Skin epidermis (tissue), 12 donors: ENCODE results near the gene MARCO.
"Not testable (repeated sequence)": the region's sequence is repeated elsewhere in the genome, so short reads cannot be mapped to it uniquely, and the experiment has no call there.

Source experiments
- H3K27ac ChIP-seq, 21 experiments: fragments of 200-600 bp; sonication (generic) in 11 of 21; one replicate each; pipeline ENCODE4 v1.5.0; 2020; ENCODE audit warnings: mild to moderate bottlenecking in 3 of 21, inconsistent platforms in 2 of 21, moderate library complexity in 2 of 21
- H3K4me3 ChIP-seq, 7 experiments: fragments of 200-600 bp; sonication (generic) in 2 of 7; one replicate each; pipeline ENCODE4 v1.5.0; 2020; ENCODE audit warnings: inconsistent platforms in 2 of 7, mild to moderate bottlenecking in 2 of 7, moderate library complexity in 1 of 7

MARCO gene

GRCh38 chr2:119025013-119025412 lies 83.0 kb downstream of the MARCO start:
- Histone ChIP-seq H3K4me3 (no peak overlapping the region), H3K27ac (no peak overlapping the region)

- Histone ChIP-seq H3K4me3 (no peak overlapping the region), H3K27ac (no peak overlapping the region)
Measured at GRCh38 chr2:119025762-119026351, 83.9 kb downstream of the MARCO start.

GRCh38 chr2:119026890-119027289 lies 84.9 kb downstream of the MARCO start:
- no peak overlapping the region for H3K27ac ChIP-seq
- H3K4me3 ChIP-seq = no peak overlapping the region

- no peak overlapping the region for H3K27ac ChIP-seq
- no peak overlapping the region for H3K4me3 ChIP-seq
Measured at GRCh38 chr2:119028327-119029174, 86.6 kb downstream of the MARCO start.

GRCh38 chr2:119029297-119029696 lies 87.3 kb downstream of the MARCO start:
- no peak overlapping the region for H3K27ac ChIP-seq
- no peak overlapping the region for H3K4me3 ChIP-seq

- not testable (repeated sequence) for H3K4me3 ChIP-seq, H3K27ac ChIP-seq
Measured at GRCh38 chr2:119037922-119038321, 95.9 kb downstream of the MARCO start.

GRCh38 chr2:119040730-119041129 lies 98.7 kb downstream of the MARCO start:
- no peak overlapping the region for H3K27ac ChIP-seq
- no peak overlapping the region for H3K4me3 ChIP-seq
